ENCODE measurements around the gene CRIM1.

The CRIM1 gene

GRCh38 chr2:36564377-36564930, 208.9 kb downstream of the CRIM1 start:
- no peaks in the 10 kb centered on the region for H3K36me3 ChIP-seq (ENCODE audit: control insufficient read depth, insufficient read depth, low read length)
- H3K27me3 ChIP-seq (ENCODE audit: control insufficient read depth, insufficient read depth, low read length): no peaks in the 10 kb centered on the region
- H3K9me3 ChIP-seq (ENCODE audit: control insufficient read depth, low read length): no peaks in the 10 kb centered on the region
- H3K4me1 ChIP-seq (ENCODE audit: control insufficient read depth, insufficient read depth, low read length): peaks cover 14% of the 10 kb centered on the region
- no peak overlapping the region for H3K4me3 ChIP-seq (ENCODE audit: low read length)
- H3K9ac ChIP-seq (ENCODE audit: low read length): no peak overlapping the region

DNA sequence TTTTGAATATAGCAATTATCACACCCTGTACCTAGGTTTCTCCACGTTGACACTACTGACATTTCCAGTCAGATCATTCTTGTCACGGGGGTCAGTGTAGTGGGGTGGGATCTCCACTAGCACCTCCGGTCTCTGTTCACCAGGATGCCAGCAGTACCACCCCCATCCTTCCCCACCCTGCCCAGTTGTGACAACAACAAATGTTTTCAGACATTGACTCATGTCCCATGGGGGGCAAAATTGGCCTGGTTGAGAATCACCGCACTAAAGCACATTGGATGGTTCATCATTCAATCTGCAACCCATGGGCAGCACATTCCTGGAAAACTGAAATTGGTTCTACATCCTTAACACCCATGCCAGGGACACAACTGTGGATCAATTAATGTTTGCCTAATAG, 210.1 kb downstream of the CRIM1 start:
- Histone ChIP-seq H3K4me1 (ENCODE audit: control insufficient read depth, insufficient read depth, low read length) (peaks cover 13% of the 10 kb centered on the region), H3K36me3 (ENCODE audit: control insufficient read depth, insufficient read depth, low read length) (no peaks in the 10 kb centered on the region)

GRCh38 chr2:36566887-36567286, 211.3 kb downstream of the CRIM1 start:
- Histone ChIP-seq H3K4me3 (ENCODE audit: low read length) (no peak overlapping the region), H3K9me3 (ENCODE audit: control insufficient read depth, low read length) (no peaks in the 10 kb centered on the region), H3K9ac (ENCODE audit: low read length) (no peak overlapping the region), H3K4me1 (ENCODE audit: control insufficient read depth, insufficient read depth, low read length) (peaks cover 6% of the 10 kb centered on the region), H3K36me3 (ENCODE audit: control insufficient read depth, insufficient read depth, low read length) (no peaks in the 10 kb centered on the region), H3K27me3 (ENCODE audit: control insufficient read depth, insufficient read depth, low read length) (no peaks in the 10 kb centered on the region)

More for the DNA sequence above, 210.1 kb downstream of the CRIM1 start:
- Histone ChIP-seq H3K4me3 (ENCODE audit: low read length) (no peak overlapping the region), H3K9ac (ENCODE audit: low read length) (no peak overlapping the region), H3K27me3 (ENCODE audit: control insufficient read depth, insufficient read depth, low read length) (no peaks in the 10 kb centered on the region), H3K9me3 (ENCODE audit: control insufficient read depth, low read length) (no peaks in the 10 kb centered on the region)

- H3K9me3 ChIP-seq (ENCODE audit: control insufficient read depth, low read length): no peaks in the 10 kb centered on the region
- H3K27me3 ChIP-seq (ENCODE audit: control insufficient read depth, insufficient read depth, low read length): no peaks in the 10 kb centered on the region
- H3K4me3 ChIP-seq (ENCODE audit: low read length): no peak overlapping the region
- no peak overlapping the region for H3K9ac ChIP-seq (ENCODE audit: low read length)
- H3K4me1 ChIP-seq (ENCODE audit: control insufficient read depth, insufficient read depth, low read length): peaks cover 4% of the 10 kb centered on the region
- no peaks in the 10 kb centered on the region for H3K36me3 ChIP-seq (ENCODE audit: control insufficient read depth, insufficient read depth, low read length)
These were observed 212.3 kb downstream of the CRIM1 start for GRCh38 chr2:36567711-36568408.

DNA sequence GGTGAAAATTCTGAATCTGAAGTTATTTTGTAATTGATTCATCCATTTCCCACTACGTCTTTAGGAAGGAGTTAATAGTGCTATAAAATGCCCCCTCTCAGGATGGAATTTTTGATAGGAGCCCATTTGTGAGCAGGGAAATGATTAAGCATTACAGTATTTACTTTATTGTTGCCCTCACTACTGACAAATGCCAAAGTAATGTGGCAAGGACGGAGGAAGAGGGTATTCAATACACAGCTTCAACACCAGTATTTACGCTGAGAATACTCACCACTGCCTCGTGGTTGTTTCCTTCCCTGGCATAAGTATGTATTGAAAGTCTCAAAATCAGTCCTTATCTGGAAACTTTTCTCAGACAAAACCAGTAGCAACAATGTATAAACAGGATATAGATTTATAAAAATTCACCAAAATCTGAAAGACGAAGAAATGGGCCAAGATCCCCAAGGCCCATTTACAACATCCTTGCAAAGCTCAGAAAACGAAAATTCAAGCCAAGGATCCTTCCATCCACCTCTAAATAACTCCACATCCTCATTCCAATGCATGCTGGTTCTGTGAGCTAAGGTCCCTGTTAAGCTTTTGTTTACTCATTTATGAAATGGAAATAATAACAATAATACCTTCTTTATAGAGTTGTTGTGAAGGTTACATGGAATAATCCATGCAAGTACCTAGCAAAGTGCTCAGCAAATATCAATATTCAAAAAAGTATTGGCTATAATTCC, 213.1 kb downstream of the CRIM1 start:
- no peak overlapping the region for H3K4me3 ChIP-seq (ENCODE audit: low read length)
- H3K36me3 ChIP-seq (ENCODE audit: control insufficient read depth, insufficient read depth, low read length): no peaks in the 10 kb centered on the region
- H3K9ac ChIP-seq (ENCODE audit: low read length): no peak overlapping the region

DNA sequence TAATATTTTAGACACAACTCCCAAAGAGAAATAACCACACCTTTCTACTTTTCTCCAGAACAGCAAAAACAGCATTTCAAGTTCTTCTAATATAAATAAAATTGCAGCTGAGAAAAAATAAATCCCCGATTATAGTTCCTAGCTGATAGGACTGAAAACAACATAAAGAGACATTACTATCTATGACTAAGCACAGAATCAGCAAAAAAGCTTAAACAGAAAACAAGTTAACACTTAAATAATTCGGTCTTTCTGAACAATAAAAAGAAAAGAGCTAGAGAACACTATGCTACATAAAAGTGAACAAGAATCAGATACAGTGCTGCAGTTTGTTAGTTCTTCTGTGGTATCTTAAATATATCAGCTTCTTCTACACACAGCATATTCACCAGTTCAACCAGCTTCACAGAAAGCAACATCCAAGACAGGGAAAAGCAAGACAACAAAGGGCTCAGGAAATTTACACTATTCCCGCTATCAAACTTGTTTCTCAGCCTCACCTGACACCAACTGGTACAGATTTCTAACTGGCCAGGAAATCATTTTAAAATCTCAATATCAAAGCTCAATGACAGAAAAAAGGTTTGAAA, 213.8 kb downstream of the CRIM1 start:
- Histone ChIP-seq H3K36me3 (ENCODE audit: control insufficient read depth, insufficient read depth, low read length) (no peaks in the 10 kb centered on the region), H3K27me3 (ENCODE audit: control insufficient read depth, insufficient read depth, low read length) (no peaks in the 10 kb centered on the region), H3K4me1 (ENCODE audit: control insufficient read depth, insufficient read depth, low read length) (no peaks in the 10 kb centered on the region), H3K9ac (ENCODE audit: low read length) (no peak overlapping the region), H3K9me3 (ENCODE audit: control insufficient read depth, low read length) (no peaks in the 10 kb centered on the region), H3K4me3 (ENCODE audit: low read length) (no peak overlapping the region)

More for the DNA sequence above, 213.1 kb downstream of the CRIM1 start:
- no peaks in the 10 kb centered on the region for H3K4me1 ChIP-seq (ENCODE audit: control insufficient read depth, insufficient read depth, low read length)
- no peaks in the 10 kb centered on the region for H3K9me3 ChIP-seq (ENCODE audit: control insufficient read depth, low read length)
- H3K27me3 ChIP-seq (ENCODE audit: control insufficient read depth, insufficient read depth, low read length): no peaks in the 10 kb centered on the region

- Histone ChIP-seq H3K36me3 (ENCODE audit: control insufficient read depth, insufficient read depth, low read length) (no peaks in the 10 kb centered on the region), H3K27me3 (ENCODE audit: control insufficient read depth, insufficient read depth, low read length) (no peaks in the 10 kb centered on the region), H3K9me3 (ENCODE audit: control insufficient read depth, low read length) (no peaks in the 10 kb centered on the region), H3K9ac (ENCODE audit: low read length) (no peak overlapping the region), H3K4me3 (ENCODE audit: low read length) (no peak overlapping the region), H3K4me1 (ENCODE audit: control insufficient read depth, insufficient read depth, low read length) (no peaks in the 10 kb centered on the region)
These were observed 214.8 kb downstream of the CRIM1 start for GRCh38 chr2:36570416-36570815.

GRCh38 chr2:36572054-36572718, 216.6 kb downstream of the CRIM1 start:
- Histone ChIP-seq H3K4me1 (ENCODE audit: control insufficient read depth, insufficient read depth, low read length) (no peaks in the 10 kb centered on the region), H3K4me3 (ENCODE audit: low read length) (no peak overlapping the region), H3K36me3 (ENCODE audit: control insufficient read depth, insufficient read depth, low read length) (no peaks in the 10 kb centered on the region), H3K9me3 (ENCODE audit: control insufficient read depth, low read length) (no peaks in the 10 kb centered on the region), H3K9ac (ENCODE audit: low read length) (no peak overlapping the region), H3K27me3 (ENCODE audit: control insufficient read depth, insufficient read depth, low read length) (no peaks in the 10 kb centered on the region)

DNA sequence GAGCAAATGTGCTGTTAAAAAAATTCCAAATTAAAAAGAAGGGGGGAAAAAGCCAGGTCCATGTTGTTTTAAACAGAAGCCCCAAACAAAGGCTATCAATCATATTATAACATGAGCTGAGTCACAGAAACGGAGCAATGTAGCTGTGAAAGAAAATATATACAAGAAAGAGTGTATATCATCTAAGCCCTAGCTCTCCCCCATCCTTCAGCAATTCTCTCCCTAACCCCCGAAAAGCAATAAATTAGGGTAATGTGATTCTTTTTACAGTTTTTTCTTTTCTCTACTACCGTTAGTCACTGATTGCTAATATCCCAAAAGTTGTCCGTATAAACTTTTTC, 217.1 kb downstream of the CRIM1 start:
- no peaks in the 10 kb centered on the region for H3K9me3 ChIP-seq (ENCODE audit: control insufficient read depth, low read length)
- no peaks in the 10 kb centered on the region for H3K36me3 ChIP-seq (ENCODE audit: control insufficient read depth, insufficient read depth, low read length)
- no peak overlapping the region for H3K4me3 ChIP-seq (ENCODE audit: low read length)
- no peaks in the 10 kb centered on the region for H3K27me3 ChIP-seq (ENCODE audit: control insufficient read depth, insufficient read depth, low read length)
- H3K9ac ChIP-seq (ENCODE audit: low read length): no peak overlapping the region
- no peaks in the 10 kb centered on the region for H3K4me1 ChIP-seq (ENCODE audit: control insufficient read depth, insufficient read depth, low read length)

- no peaks in the 10 kb centered on the region for H3K27me3 ChIP-seq (ENCODE audit: control insufficient read depth, insufficient read depth, low read length)
- no peaks in the 10 kb centered on the region for H3K4me1 ChIP-seq (ENCODE audit: control insufficient read depth, insufficient read depth, low read length)
- no peak overlapping the region for H3K9ac ChIP-seq (ENCODE audit: low read length)
- no peaks in the 10 kb centered on the region for H3K9me3 ChIP-seq (ENCODE audit: control insufficient read depth, low read length)
- H3K4me3 ChIP-seq (ENCODE audit: low read length): no peak overlapping the region
- no peaks in the 10 kb centered on the region for H3K36me3 ChIP-seq (ENCODE audit: control insufficient read depth, insufficient read depth, low read length)
These were observed 217.6 kb downstream of the CRIM1 start for GRCh38 chr2:36573165-36573564.

DNA sequence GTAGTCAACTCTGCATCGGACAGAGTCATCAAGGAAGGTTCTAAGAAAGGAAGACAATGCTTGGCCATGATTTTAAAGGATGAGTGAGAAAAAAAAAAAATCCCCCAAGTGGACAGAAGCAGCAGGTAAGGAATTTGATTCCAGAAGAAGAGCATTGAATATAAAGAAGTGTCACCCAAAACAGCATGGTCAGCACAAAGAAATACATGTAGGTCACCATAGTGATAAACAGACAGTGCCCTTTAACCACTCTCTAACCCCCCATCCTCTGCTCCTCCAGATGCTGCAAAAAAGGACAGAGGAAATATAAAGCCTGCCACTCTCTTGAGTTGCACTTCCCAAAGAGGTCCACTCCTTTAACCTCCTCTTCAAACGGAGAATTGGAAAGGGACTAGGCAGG, 219.0 kb downstream of the CRIM1 start:
- Histone ChIP-seq H3K4me3 (ENCODE audit: low read length) (no peak overlapping the region), H3K9me3 (ENCODE audit: control insufficient read depth, low read length) (no peaks in the 10 kb centered on the region), H3K27me3 (ENCODE audit: control insufficient read depth, insufficient read depth, low read length) (no peaks in the 10 kb centered on the region), H3K36me3 (ENCODE audit: control insufficient read depth, insufficient read depth, low read length) (no peaks in the 10 kb centered on the region), H3K4me1 (ENCODE audit: control insufficient read depth, insufficient read depth, low read length) (peaks cover 4% of the 10 kb centered on the region), H3K9ac (ENCODE audit: low read length) (no peak overlapping the region)

- Histone ChIP-seq H3K4me1 (ENCODE audit: control insufficient read depth, insufficient read depth, low read length) (peaks cover 11% of the 10 kb centered on the region), H3K36me3 (ENCODE audit: control insufficient read depth, insufficient read depth, low read length) (no peaks in the 10 kb centered on the region), H3K4me3 (ENCODE audit: low read length) (no peak overlapping the region), H3K27me3 (ENCODE audit: control insufficient read depth, insufficient read depth, low read length) (no peaks in the 10 kb centered on the region), H3K9me3 (ENCODE audit: control insufficient read depth, low read length) (no peaks in the 10 kb centered on the region), H3K9ac (ENCODE audit: low read length) (no peak overlapping the region)
These were observed 222.3 kb downstream of the CRIM1 start for GRCh38 chr2:36577884-36578283.
